Measurements from ENCODE around the gene ZNF500.

- TF ChIP-seq, protein P1, sequence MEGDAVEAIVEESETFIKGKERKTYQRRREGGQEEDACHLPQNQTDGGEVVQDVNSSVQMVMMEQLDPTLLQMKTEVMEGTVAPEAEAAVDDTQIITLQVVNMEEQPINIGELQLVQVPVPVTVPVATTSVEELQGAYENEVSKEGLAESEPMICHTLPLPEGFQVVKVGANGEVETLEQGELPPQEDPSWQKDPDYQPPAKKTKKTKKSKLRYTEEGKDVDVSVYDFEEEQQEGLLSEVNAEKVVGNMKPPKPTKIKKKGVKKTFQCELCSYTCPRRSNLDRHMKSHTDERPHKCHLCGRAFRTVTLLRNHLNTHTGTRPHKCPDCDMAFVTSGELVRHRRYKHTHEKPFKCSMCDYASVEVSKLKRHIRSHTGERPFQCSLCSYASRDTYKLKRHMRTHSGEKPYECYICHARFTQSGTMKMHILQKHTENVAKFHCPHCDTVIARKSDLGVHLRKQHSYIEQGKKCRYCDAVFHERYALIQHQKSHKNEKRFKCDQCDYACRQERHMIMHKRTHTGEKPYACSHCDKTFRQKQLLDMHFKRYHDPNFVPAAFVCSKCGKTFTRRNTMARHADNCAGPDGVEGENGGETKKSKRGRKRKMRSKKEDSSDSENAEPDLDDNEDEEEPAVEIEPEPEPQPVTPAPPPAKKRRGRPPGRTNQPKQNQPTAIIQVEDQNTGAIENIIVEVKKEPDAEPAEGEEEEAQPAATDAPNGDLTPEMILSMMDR (conservative IDR thresholded peaks at IDR 0.05), result no peak
- TF ChIP-seq ZFX (IDR thresholded peaks at IDR 0.05), result no peak
These were observed 47.1 kb upstream of the ZNF500 start for GRCh38 chr16:4814046-4814445.
